H1 (cell line): ENCODE data around the gene SLC46A3. TPM values are rescaled to one million over a fixed set of nuclear protein-coding genes. Genes with fewer than 3 reads are reported as not detected.

ENCODE experiments used
- CTCF ChIA-PET: fragments of 300-600 bp; sonication (Branson Sonifier 250); formaldehyde crosslinking; loops from one replicate; lab custom pipeline; 2021; ENCODE audit not compliant: partially characterized antibody; lab: Charles Lee
- POLR2A ChIA-PET: fragments of 300-600 bp; sonication (Branson Sonifier 250); formaldehyde crosslinking; loops from one replicate; lab custom pipeline; 2021; ENCODE audit warnings: inconsistent platforms; ENCODE audit not compliant: partially characterized antibody; lab: Charles Lee
- DNase-seq, 2 experiments: peaks; one replicate each; pipeline versions ENCODE4 v3.0.0 to v3.0.0-alpha.2; 2010 to 2022; ENCODE audit warnings: low spot score in 2 of 2, low read depth in 1 of 2, mixed read lengths in 1 of 2
- FAIRE-seq: peaks from 2 replicates; lab custom pipeline; 2011; peaks lifted over from hg19 to GRCh38; lab: Jason Lieb, UNC
- H2AFZ ChIP-seq: 2 replicates; pipeline ENCODE4 v1.8.1; 2012; ENCODE audit warnings: low read length, inconsistent platforms
- H2AK5ac ChIP-seq: 2 replicates; pipeline ENCODE4 v1.6.1; 2013; ENCODE audit warnings: low read depth, low read length
- H2BK120ac ChIP-seq: replicated peaks from 2 replicates; pipeline ENCODE3; 2013; ENCODE audit warnings: low read depth, low read length, inconsistent platforms
- H2BK12ac ChIP-seq: 2 replicates; pipeline ENCODE4 v1.6.1; 2013; ENCODE audit warnings: low read depth, low read length
- H2BK15ac ChIP-seq: 2 replicates; pipeline ENCODE4 v1.6.1; 2013; ENCODE audit warnings: low read length
- H2BK20ac ChIP-seq: 2 replicates; pipeline ENCODE4 v1.6.1; 2013; ENCODE audit warnings: low read length
- H2BK5ac ChIP-seq: 2 replicates; pipeline ENCODE4 v1.6.1; 2013; ENCODE audit warnings: low read depth, low read length
- H3K14ac ChIP-seq: 2 replicates; pipeline ENCODE4 v1.6.1; 2013; ENCODE audit warnings: inconsistent platforms; ENCODE audit not compliant: insufficient read length
- H3K18ac ChIP-seq: 2 replicates; pipeline ENCODE4 v1.6.1; 2013; ENCODE audit warnings: low read length; ENCODE audit errors: extremely low read depth
- H3K23ac ChIP-seq: 2 replicates; pipeline ENCODE4 v1.6.1; 2013; ENCODE audit warnings: inconsistent platforms; ENCODE audit not compliant: insufficient read length
- H3K23me2 ChIP-seq: 2 replicates; pipeline ENCODE4 v1.6.1; 2013; ENCODE audit warnings: low read depth, low read length
- H3K27ac ChIP-seq: 2 replicates; pipeline ENCODE4 v1.6.1; 2011; ENCODE audit warnings: low read depth, low read length, inconsistent platforms
- H3K27me3 ChIP-seq, 4 experiments: replicated peaks in 1 of 4; 1 replicate in 1 of 4; 2 replicates in 3 of 4; pipeline versions ENCODE4 v1.6.1 to v1.8.1; 2011 to 2013; ENCODE audit warnings: low read length in 3 of 4, mild to moderate bottlenecking in 3 of 4, inconsistent platforms in 2 of 4, mixed read lengths in 2 of 4, moderate library complexity in 1 of 4; ENCODE audit not compliant: control insufficient read depth in 3 of 4, insufficient read depth in 3 of 4; ENCODE audit errors: extremely low read depth in 1 of 4
- H3K36me3 ChIP-seq, 4 experiments: 2 replicates each; pipeline versions ENCODE4 v1.6.1 to v1.8.1; 2011 to 2013; ENCODE audit warnings: mild to moderate bottlenecking in 4 of 4, low read length in 3 of 4, moderate library complexity in 2 of 4, control low read depth in 1 of 4, inconsistent platforms in 1 of 4; ENCODE audit not compliant: insufficient read depth in 4 of 4, control insufficient read depth in 2 of 4
- H3K4ac ChIP-seq: replicated peaks from 2 replicates; pipeline ENCODE3; 2013; ENCODE audit warnings: low read length, low read depth, mixed read lengths, inconsistent platforms; ENCODE audit not compliant: insufficient read length
- H3K4me1 ChIP-seq, 4 experiments: replicated peaks in 1 of 4; 1 replicate in 1 of 4; 2 replicates in 3 of 4; pipeline versions ENCODE4 v1.6.1 to v1.8.1; 2011 to 2013; ENCODE audit warnings: low read length in 3 of 4, inconsistent platforms in 2 of 4, mixed read lengths in 1 of 4; ENCODE audit not compliant: insufficient read depth in 4 of 4, control insufficient read depth in 3 of 4
- H3K4me2 ChIP-seq, 2 experiments: 2 replicates each; pipeline versions ENCODE4 v1.6.1 to v1.8.1; 2011 to 2013; ENCODE audit warnings: low read depth in 2 of 2, low read length in 2 of 2, control low read depth in 1 of 2, inconsistent platforms in 1 of 2, mild to moderate bottlenecking in 1 of 2; ENCODE audit not compliant: insufficient read depth in 1 of 2
- H3K4me3 ChIP-seq, 4 experiments: fragments of 200-600, 300-600 bp in 1 of 4; sonication (generic), shearing (Covaris generic), sonication (Bioruptor Twin) in 1 of 4; 2 replicates each; pipeline versions ENCODE4 v1.5.1 to v1.8.1; 2011 to 2016; ENCODE audit warnings: low read length in 4 of 4, low read depth in 3 of 4, control low read depth in 2 of 4, inconsistent platforms in 2 of 4, mild to moderate bottlenecking in 2 of 4, mixed read lengths in 1 of 4, moderate library complexity in 1 of 4; ENCODE audit not compliant: insufficient read depth in 2 of 4; ENCODE audit errors: extremely low read depth in 1 of 4
- H3K56ac ChIP-seq: replicated peaks from 2 replicates; pipeline ENCODE3; 2013; ENCODE audit warnings: low read depth, mild to moderate bottlenecking, mixed read lengths, low read length, inconsistent platforms; ENCODE audit not compliant: insufficient read length
- H3K79me1 ChIP-seq: 2 replicates; pipeline ENCODE4 v1.6.1; 2013; ENCODE audit warnings: low read depth, low read length, control low read depth
- H3K79me2 ChIP-seq, 2 experiments: 2 replicates each; pipeline versions ENCODE4 v1.6.1 to v1.8.1; 2012 to 2013; ENCODE audit warnings: low read length in 2 of 2, mild to moderate bottlenecking in 2 of 2, inconsistent platforms in 1 of 2; ENCODE audit not compliant: insufficient read depth in 2 of 2, control insufficient read depth in 1 of 2
- H3K9ac ChIP-seq, 4 experiments: replicated peaks in 1 of 4; 1 replicate in 1 of 4; 2 replicates in 3 of 4; pipeline versions ENCODE4 v1.6.1 to v1.8.1; 2011 to 2013; ENCODE audit warnings: low read depth in 3 of 4, low read length in 3 of 4, control low read depth in 2 of 4, mild to moderate bottlenecking in 2 of 4, moderate library complexity in 2 of 4, inconsistent platforms in 1 of 4; ENCODE audit errors: extremely low read depth in 1 of 4
- H3K9me3 ChIP-seq, 2 experiments: 2 replicates each; pipeline versions ENCODE4 v1.6.1 to v1.8.1; 2012 to 2013; ENCODE audit warnings: mild to moderate bottlenecking in 2 of 2, moderate library complexity in 2 of 2, control low read depth in 1 of 2, inconsistent platforms in 1 of 2, low read depth in 1 of 2, low read length in 1 of 2, mixed read lengths in 1 of 2; ENCODE audit not compliant: insufficient read depth in 2 of 2
- H4K20me1 ChIP-seq, 2 experiments: replicated peaks in 1 of 2; 2 replicates each; pipeline versions ENCODE3 to v1.8.1; 2011 to 2013; ENCODE audit warnings: inconsistent platforms in 2 of 2, low read length in 2 of 2, mild to moderate bottlenecking in 1 of 2; ENCODE audit not compliant: insufficient read depth in 2 of 2, control insufficient read depth in 1 of 2
- H4K5ac ChIP-seq: 2 replicates; pipeline ENCODE4 v1.6.1; 2013; ENCODE audit warnings: low read length, low read depth, mixed read lengths, inconsistent platforms; ENCODE audit not compliant: insufficient read length
- H4K8ac ChIP-seq: 2 replicates; pipeline ENCODE4 v1.8.0; 2013; ENCODE audit warnings: mild to moderate bottlenecking, moderate library complexity, low read length, inconsistent platforms; ENCODE audit not compliant: insufficient read depth; ENCODE audit errors: extremely low read depth
- H4K91ac ChIP-seq: replicated peaks from 2 replicates; pipeline ENCODE3; 2013; ENCODE audit warnings: low read length, mixed read lengths, inconsistent platforms; ENCODE audit not compliant: insufficient read length
- SAP30 ChIP-seq: fragments of 300-600 bp; sonication (generic); IDR thresholded peaks from 2 replicates; pipeline ENCODE4 v1.7.1; 2012; ENCODE audit warnings: low read length, moderate library complexity, mild to moderate bottlenecking, inconsistent platforms; ENCODE audit not compliant: insufficient read depth, insufficient replicate concordance
- WGBS, 2 experiments: shearing (Covaris generic) in 1 of 2; methylation state at CpG; one replicate each; pipeline versions ENCODE4 v1.1.6 to v1.1.7; 2013 to 2015; ENCODE audit warnings: low lambda C conversion rate in 2 of 2, mixed read lengths in 2 of 2, inconsistent platforms in 1 of 2, low coverage in 1 of 2, missing lambda C conversion rate in 1 of 2; ENCODE audit not compliant: insufficient replicate concordance in 2 of 2, insufficient coverage in 1 of 2, insufficient read length in 1 of 2; ENCODE audit errors: extremely low coverage in 1 of 2, missing lambda C conversion rate in 1 of 2; 5-methylcytosine and 5-hydroxymethylcytosine counted together
- polyA plus RNA-seq, 7 experiments: library from polyadenylated mRNA; depleted of rRNA in 3 of 7; stranded (reverse) in 5 of 7; unstranded in 2 of 7; fragments of >200 nt in 5 of 7; fragments of 200-250 nt in 2 of 7; gene quantifications; 1 replicate in 5 of 7; 2 replicates in 1 of 7; 4 replicates in 1 of 7; pipeline versions ENCODE4 v1.2.1 to v1.2.3, GENCODE V29; 2011 to 2013; ENCODE audit warnings: missing spikeins in 2 of 7, mixed read lengths in 2 of 7
- total RNA-seq: library from RNA; stranded (reverse); fragmentation: NEBNext Ultra II Directional; extraction: Animal tissue kit (Norgen Biotek cat#: 25700); gene quantifications from 2 replicates; pipeline ENCODE4 v1.2.1, GENCODE V29; 2021

The SLC46A3 gene
- total and polyA plus RNA-seq, 2 of the 8 experiments (the other 6 are each of a cell fraction or from before 2014, with no cell fraction given), result 0.39 to 0.67 TPM

DNA sequence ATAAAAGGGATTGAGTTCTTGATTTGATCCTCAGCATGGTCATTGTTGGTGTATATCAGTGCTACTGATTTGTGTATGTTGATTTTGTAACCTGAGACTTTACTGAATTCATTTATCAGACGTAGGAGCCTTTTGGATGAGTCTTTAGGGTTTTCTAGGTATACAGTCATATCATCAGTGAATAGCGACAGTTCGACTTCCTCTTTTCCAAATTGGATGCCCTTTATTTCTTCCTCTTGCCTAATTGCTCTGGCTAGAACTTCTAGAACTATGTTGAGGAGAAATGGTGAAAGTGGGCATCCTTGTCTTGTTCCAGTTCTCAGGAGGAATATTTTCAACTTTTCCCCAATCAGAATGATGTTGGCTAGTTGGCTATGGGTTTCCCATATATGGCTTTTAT is 32.9 kb downstream of the SLC46A3 start:
- Histone ChIP-seq H2BK15ac (no peak overlapping the region), H3K23me2 (no peaks in the 10 kb centered on the region), H3K9me3 (0 out of 4 replicates have a peak, but pooled peaks cover 0 to 2% of the 10 kb centered on the region in 2 experiments), H4K8ac (no peak overlapping the region), H3K4ac (no peak overlapping the region), H4K20me1 (no peaks in the 10 kb centered on the region), H2AK5ac (no peak overlapping the region), H3K56ac (no peak overlapping the region), H2BK120ac (no peak overlapping the region), H3K18ac (no peak overlapping the region), H2BK20ac (no peak overlapping the region), H3K27me3 (no peaks in the 10 kb centered on the region), H3K4me1 (peaks cover 4 to 10% (median 5%) of the 10 kb centered on the region in 4 experiments; a peak in 5 of 7 replicates), H4K91ac (no peak overlapping the region), H3K79me2 (no peaks in the 10 kb centered on the region), H3K14ac (no peak overlapping the region), H3K4me2 (no peak overlapping the region), H3K9ac (no peak overlapping the region), H2AFZ (no peak overlapping the region), H3K4me3 (no peak overlapping the region), H3K79me1 (no peaks in the 10 kb centered on the region), H3K36me3 (no peaks in the 10 kb centered on the region), H3K23ac (no peak overlapping the region), H3K27ac (no peak overlapping the region), H2BK5ac (no peak overlapping the region), H4K5ac (no peak overlapping the region), H2BK12ac (no peak overlapping the region)
- CTCF ChIA-PET, result interaction anchor here (1.2 to 1.5 kb wide), 3 partner anchors 12 to 33 kb away, joined by 3 to 4 read pairs (median 3); partner anchors contain the start of gene SLC46A3
- DNase-seq, result no peak
- no peak for FAIRE-seq
- 72% methylated on average over 3 of the region's 3 CpGs; no CpG with 5 or more reads in 1 of the 2 experiments for WGBS, 2 experiments
- POLR2A ChIA-PET, result interaction anchor here (1.0 kb wide), 1 partner anchor 14 kb away, joined by 3 read pairs; no protein-coding TSS in a partner anchor
- TF ChIP-seq SAP30, result no peak
